Testis (tissue), 3 donors: ENCODE results near the gene FHIT. TPM values are rescaled to one million over a fixed set of nuclear protein-coding genes. Genes with fewer than 3 reads are reported as not detected.

ENCODE experiments used
- DNase-seq: peaks from one replicate; pipeline ENCODE4 v3.0.0-alpha.2; 2019
- H3K27ac ChIP-seq, 2 donors: fragments of 200-600 bp; sonication (generic); one replicate each; pipeline ENCODE4 v1.5.1; 2019
- H3K27me3 ChIP-seq: fragments of 200-600 bp; sonication (generic); one replicate; pipeline ENCODE4 v1.5.1; 2019
- H3K36me3 ChIP-seq: fragments of 200-600 bp; sonication (generic); one replicate; pipeline ENCODE4 v1.5.1; 2017; ENCODE audit warnings: low read depth; ENCODE audit errors: missing control alignments
- H3K4me1 ChIP-seq: fragments of 200-600 bp; sonication (generic); one replicate; pipeline ENCODE4 v1.5.1; 2019
- H3K4me3 ChIP-seq, 2 donors: fragments of 200-600 bp; sonication (generic); one replicate each; pipeline ENCODE4 v1.5.1; 2017 to 2019
- H3K9me3 ChIP-seq: fragments of 200-600 bp; sonication (generic); one replicate; pipeline ENCODE4 v1.5.1; 2017
- POLR2A ChIP-seq: fragments of 450-650 bp; IDR thresholded peaks from one replicate; pipeline ENCODE4 v1.6.1; 2017; ENCODE audit warnings: antibody characterized with exemption, mild to moderate bottlenecking, moderate library complexity
- WGBS, 2 donors: methylation state at CpG; one replicate each; pipeline ENCODE4 v1.1.5; 2018; 5-methylcytosine and 5-hydroxymethylcytosine counted together
- intact Hi-C: fragments of 100-400 bp; cut with DNase I; formaldehyde crosslinking; loops from one replicate; pipeline ENCODE4 v1.15.1; 2023; ENCODE audit warnings: low total_unique reads
- polyA plus RNA-seq: library from polyadenylated mRNA; stranded (reverse); fragments of 350-450 nt; fragmentation: Illumina TruSeq; extraction: RNeasy Lipid Tissue Mini Kit (QIAGEN cat#74804); gene quantifications from one replicate; pipeline ENCODE4 v1.2.3, GENCODE V29; 2014; ENCODE audit warnings: low read depth, low replicate concordance; ENCODE audit not compliant: insufficient read depth
- total RNA-seq, 2 donors: library from RNA; depleted of rRNA; stranded (reverse); fragments of >200 nt; gene quantifications; one replicate each; pipeline ENCODE4 v1.2.3, GENCODE V29; 2016
- TF ChIP-seq, protein P1 (sequence below), 3 experiments: fragments of 450-650 bp in 2 of 3; fragments of 200-600 bp in 1 of 3; sonication (generic) in 1 of 3; IDR thresholded peaks; one replicate each; pipeline ENCODE4 v1.5.1; 2016 to 2019; ENCODE audit warnings: antibody characterized with exemption in 3 of 3, mild to moderate bottlenecking in 2 of 3, moderate library complexity in 1 of 3

The FHIT gene
- total and polyA plus RNA-seq, 3 donors from 2014 or later = 10.1 to 29.6 (median 15.5) TPM

DNA sequence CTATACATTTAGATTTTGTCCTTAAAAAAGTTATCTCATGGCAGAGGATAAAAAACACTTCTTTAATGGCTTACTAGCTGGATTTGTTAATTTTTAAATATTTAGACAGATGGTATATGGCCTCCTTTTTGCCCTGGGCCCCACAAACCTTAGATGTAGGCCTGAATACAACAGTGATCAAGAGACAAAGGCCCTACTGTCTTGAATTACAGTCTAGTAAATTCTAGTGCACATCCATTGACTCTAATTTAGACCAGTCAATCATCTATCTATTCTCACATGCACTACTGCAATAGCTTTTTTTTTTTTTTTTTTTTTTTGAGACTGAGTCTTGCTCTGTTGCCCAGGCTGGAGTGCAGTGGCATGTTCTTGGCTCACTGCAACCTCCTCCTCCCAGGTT is 452.8 kb downstream of the FHIT start:
- no peak overlapping the region for H3K4me3 ChIP-seq
- H3K9me3 ChIP-seq = no peaks in the 10 kb centered on the region
- DNase-seq = no peak
- H3K27me3 ChIP-seq = no peaks in the 10 kb centered on the region
- no peaks in the 10 kb centered on the region for H3K36me3 ChIP-seq
- intact Hi-C loops = no loop called here
- H3K27ac ChIP-seq = no peak overlapping the region
- no peaks in the 10 kb centered on the region for H3K4me1 ChIP-seq
- TF ChIP-seq, protein P1, sequence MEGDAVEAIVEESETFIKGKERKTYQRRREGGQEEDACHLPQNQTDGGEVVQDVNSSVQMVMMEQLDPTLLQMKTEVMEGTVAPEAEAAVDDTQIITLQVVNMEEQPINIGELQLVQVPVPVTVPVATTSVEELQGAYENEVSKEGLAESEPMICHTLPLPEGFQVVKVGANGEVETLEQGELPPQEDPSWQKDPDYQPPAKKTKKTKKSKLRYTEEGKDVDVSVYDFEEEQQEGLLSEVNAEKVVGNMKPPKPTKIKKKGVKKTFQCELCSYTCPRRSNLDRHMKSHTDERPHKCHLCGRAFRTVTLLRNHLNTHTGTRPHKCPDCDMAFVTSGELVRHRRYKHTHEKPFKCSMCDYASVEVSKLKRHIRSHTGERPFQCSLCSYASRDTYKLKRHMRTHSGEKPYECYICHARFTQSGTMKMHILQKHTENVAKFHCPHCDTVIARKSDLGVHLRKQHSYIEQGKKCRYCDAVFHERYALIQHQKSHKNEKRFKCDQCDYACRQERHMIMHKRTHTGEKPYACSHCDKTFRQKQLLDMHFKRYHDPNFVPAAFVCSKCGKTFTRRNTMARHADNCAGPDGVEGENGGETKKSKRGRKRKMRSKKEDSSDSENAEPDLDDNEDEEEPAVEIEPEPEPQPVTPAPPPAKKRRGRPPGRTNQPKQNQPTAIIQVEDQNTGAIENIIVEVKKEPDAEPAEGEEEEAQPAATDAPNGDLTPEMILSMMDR (IDR thresholded peaks at IDR 0.05) = no peak
- no peak for TF ChIP-seq POLR2A

DNA sequence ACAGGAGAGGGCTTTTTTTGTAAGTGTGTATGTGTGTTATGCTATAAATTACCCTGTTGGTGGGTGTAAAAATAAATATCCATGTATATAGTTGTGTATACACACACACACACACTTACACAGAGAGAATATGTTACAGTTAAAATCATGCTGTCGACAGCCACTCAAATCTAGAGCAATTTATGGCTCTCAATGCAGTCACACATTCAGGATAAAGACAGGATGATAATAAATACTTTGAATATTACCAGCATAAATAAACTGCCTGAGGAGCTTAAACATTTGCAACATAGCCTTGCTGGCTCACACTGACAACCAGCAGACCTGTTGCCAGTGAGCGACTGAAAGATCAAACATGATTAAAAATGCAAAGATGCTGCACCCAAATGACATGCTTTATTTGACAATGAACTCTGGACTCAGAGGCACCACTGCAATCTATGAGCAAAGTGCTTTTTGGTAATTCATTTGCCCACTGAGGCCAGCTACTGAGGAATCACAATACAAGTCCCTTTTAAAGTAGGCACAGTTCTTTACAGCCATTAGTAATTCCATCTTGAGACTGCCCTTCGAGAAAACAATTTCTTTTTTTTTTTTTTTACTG is 458.9 kb downstream of the FHIT start:
- no peak for TF ChIP-seq POLR2A
- TF ChIP-seq, protein P1 (IDR thresholded peaks at IDR 0.05) = no peak
- H3K36me3 ChIP-seq = no peaks in the 10 kb centered on the region
- intact Hi-C loops = no loop called here
- no peaks in the 10 kb centered on the region for H3K27me3 ChIP-seq
- no peak overlapping the region for H3K4me3 ChIP-seq
- H3K27ac ChIP-seq = no peak overlapping the region
- WGBS, 2 donors = 87 to 90% methylated on average over 3 of the region's 3 CpGs
- H3K9me3 ChIP-seq = no peaks in the 10 kb centered on the region
- H3K4me1 ChIP-seq = no peaks in the 10 kb centered on the region
- no peak for DNase-seq

DNA sequence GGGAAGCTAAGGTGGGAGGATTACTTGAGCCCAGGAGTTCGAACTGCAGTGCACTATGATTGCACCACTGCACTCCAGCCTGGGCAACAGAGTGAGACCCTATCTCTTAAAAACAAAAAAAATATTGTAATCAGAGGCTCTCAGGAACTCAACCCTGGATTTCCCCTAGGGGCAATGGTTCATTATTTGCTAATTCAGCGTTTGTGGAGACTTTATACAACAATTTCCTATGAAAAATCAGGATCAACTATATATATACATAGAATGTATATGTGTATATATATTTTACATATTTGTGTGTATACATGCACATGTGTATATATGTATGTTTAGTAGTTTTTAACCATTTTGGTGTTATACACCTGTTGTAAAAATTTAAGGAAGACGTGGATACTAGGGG is 463.1 kb downstream of the FHIT start:
- H3K27ac ChIP-seq = no peak overlapping the region
- no peak for DNase-seq
- H3K4me1 ChIP-seq = no peaks in the 10 kb centered on the region
- H3K36me3 ChIP-seq = no peaks in the 10 kb centered on the region
- no peak overlapping the region for H3K4me3 ChIP-seq
- H3K9me3 ChIP-seq = no peaks in the 10 kb centered on the region
- H3K27me3 ChIP-seq = no peaks in the 10 kb centered on the region
- TF ChIP-seq POLR2A = no peak
- TF ChIP-seq, protein P1 (IDR thresholded peaks at IDR 0.05) = no peak
- intact Hi-C loops = no loop called here
- WGBS, 2 donors = 96% methylated on average over 3 of the region's 3 CpGs

DNA sequence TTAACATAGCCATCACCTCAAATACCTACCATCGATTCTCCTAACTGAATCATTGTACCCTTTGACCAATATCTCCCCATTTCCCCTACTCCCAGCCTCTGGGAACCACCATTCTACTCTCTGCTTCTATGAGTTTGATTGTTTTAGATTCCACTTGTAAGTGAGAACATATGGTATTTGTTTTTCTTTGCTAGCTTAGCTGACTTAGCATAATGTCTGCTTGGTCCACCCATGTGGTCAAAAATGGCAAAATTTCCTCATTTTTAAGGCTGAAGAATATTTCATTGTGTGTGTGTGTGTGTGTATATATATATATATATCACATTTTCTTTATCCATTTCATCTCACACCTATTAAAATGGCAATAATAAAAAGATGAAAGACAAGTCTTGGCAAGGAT is 469.3 kb downstream of the FHIT start:
- WGBS, 2 donors = 0 to 85% methylated on average over 1 of the region's 1 CpG
- Histone ChIP-seq H3K27me3 (no peaks in the 10 kb centered on the region), H3K36me3 (no peaks in the 10 kb centered on the region), H3K9me3 (no peaks in the 10 kb centered on the region), H3K27ac (no peak overlapping the region), H3K4me3 (no peak overlapping the region), H3K4me1 (no peaks in the 10 kb centered on the region)
- intact Hi-C loops = no loop called here
- DNase-seq = no peak
- TF ChIP-seq, protein P1 (IDR thresholded peaks at IDR 0.05) = no peak
- no peak for TF ChIP-seq POLR2A

DNA sequence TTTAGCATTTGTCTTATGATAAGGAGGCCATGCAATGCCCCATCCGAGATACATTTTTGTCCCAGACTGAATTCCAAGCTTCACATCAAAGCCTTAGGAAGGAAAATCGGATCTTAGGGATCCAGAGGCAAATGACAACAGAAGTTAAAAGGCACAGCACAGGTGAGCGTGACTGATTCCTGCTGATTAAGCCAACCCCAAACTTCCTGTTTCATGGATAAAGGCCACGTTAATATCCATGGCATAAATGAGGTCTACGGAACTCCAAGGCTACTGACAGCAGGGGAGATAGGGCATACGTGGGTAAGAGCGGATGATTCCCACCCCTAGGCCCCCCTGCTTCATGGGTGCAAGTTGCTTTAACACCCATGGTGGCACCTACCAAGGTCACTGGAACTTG is 471.6 kb downstream of the FHIT start:
- no peaks in the 10 kb centered on the region for H3K36me3 ChIP-seq
- TF ChIP-seq, protein P1 (IDR thresholded peaks at IDR 0.05) = no peak
- no peak for TF ChIP-seq POLR2A

More for the DNA sequence above, 471.6 kb downstream of the FHIT start:
- intact Hi-C loops = no loop called here
- Histone ChIP-seq H3K4me3 (no peak overlapping the region), H3K9me3 (no peaks in the 10 kb centered on the region), H3K27me3 (no peaks in the 10 kb centered on the region), H3K4me1 (no peaks in the 10 kb centered on the region), H3K27ac (no peak overlapping the region)
- 86 to 92% methylated on average over 7 of the region's 7 CpGs for WGBS, 2 donors
- DNase-seq = no peak
